HepG2 (cell line): Measurements from ENCODE around the gene ULK4. TPM values are rescaled to one million over a fixed set of nuclear protein-coding genes. Genes with fewer than 3 reads are reported as not detected.
A peak's percentile ranks its signal among the peaks of the same experiment; 100 is the strongest.
"Not testable (repeated sequence)": the region's sequence is repeated elsewhere in the genome, so short reads cannot be mapped to it uniquely, and the experiment has no call there.

Source experiments
- ATAC-seq: fragments of 200-7000 bp; cut with Tn5 transposase; 3 replicates; pipeline ENCODE4 v1.9.1; 2020; ENCODE audit warnings: mild to moderate bottlenecking, moderate library complexity
- BruUV-seq: library from RNA; stranded (reverse); fragments of 400-500 nt; replicated peaks from 2 replicates; lab custom pipeline; 2021; lab: Mats Ljungman, UMichigan
- CTCF ChIA-PET: fragments of 300-600 bp; formaldehyde crosslinking; extraction: SDS; loops from one replicate; lab custom pipeline; 2021; ENCODE audit warnings: low total read pairs, inconsistent platforms, low intra/inter-chr PET ratio; lab: Yijun Ruan, JAX
- POLR2A ChIA-PET: fragments of 350-600 bp; sonication (Branson Sonifier 250); formaldehyde crosslinking; loops from one replicate; lab custom pipeline; 2020; ENCODE audit warnings: antibody characterized with exemption, inconsistent platforms; lab: Yijun Ruan, JAX
- DNase-seq: peaks from one replicate; pipeline ENCODE4 v3.0.0-alpha.2; 2015; ENCODE audit warnings: low spot score
- FAIRE-seq: peaks from 3 replicates; lab custom pipeline; 2011; peaks lifted over from hg19 to GRCh38; lab: Jason Lieb, UNC
- H2AFZ ChIP-seq: one replicate; pipeline ENCODE4 v1.6.1; 2011; ENCODE audit warnings: low read length, inconsistent platforms
- H3K27ac ChIP-seq: fragments of 300-600 bp; 3 replicates; pipeline ENCODE4 v1.8.0; 2011; ENCODE audit warnings: mixed run types, mild to moderate bottlenecking, mixed read lengths, low read length, inconsistent platforms; ENCODE audit not compliant: insufficient read depth; ENCODE audit errors: extremely low read length
- H3K27me3 ChIP-seq, 2 experiments: fragments of 200-600 bp in 1 of 2; 2 replicates in 1 of 2; 3 replicates in 1 of 2; pipeline versions ENCODE4 v1.6.0 to v1.8.0; 2011; ENCODE audit warnings: low read length in 2 of 2, mild to moderate bottlenecking in 2 of 2, moderate library complexity in 2 of 2, inconsistent platforms in 1 of 2; ENCODE audit not compliant: insufficient read depth in 2 of 2, control insufficient read depth in 1 of 2
- H3K36me3 ChIP-seq, 2 experiments: fragments of 200-600 bp in 1 of 2; replicated peaks in 1 of 2; 2 replicates in 1 of 2; 3 replicates in 1 of 2; pipeline versions ENCODE4 v1.5.1 to v1.8.0; 2011; ENCODE audit warnings: low read length in 2 of 2, inconsistent platforms in 1 of 2; ENCODE audit not compliant: insufficient read depth in 2 of 2, control insufficient read depth in 1 of 2
- H3K4me1 ChIP-seq: 2 replicates; pipeline ENCODE4 v1.5.1; 2012; ENCODE audit warnings: low read length, inconsistent platforms; ENCODE audit not compliant: insufficient read depth
- H3K4me2 ChIP-seq: 2 replicates; pipeline ENCODE4 v1.6.0; 2011; ENCODE audit warnings: low read depth, low read length, inconsistent platforms
- H3K4me3 ChIP-seq, 3 experiments: fragments of 200-600 bp in 1 of 3; sonication (generic), shearing (Covaris generic) in 1 of 3; replicated peaks in 1 of 3; 2 replicates each; pipeline ENCODE4 v1.5.1; 2011 to 2016; ENCODE audit warnings: low read length in 3 of 3, inconsistent platforms in 2 of 3, low read depth in 2 of 3, mild to moderate bottlenecking in 2 of 3, control low read depth in 1 of 3, mixed read lengths in 1 of 3; ENCODE audit not compliant: insufficient read depth in 1 of 3
- H3K79me2 ChIP-seq: one replicate; pipeline ENCODE4 v1.6.1; 2011; ENCODE audit warnings: low read length, inconsistent platforms; ENCODE audit not compliant: insufficient read depth
- H3K9ac ChIP-seq: 2 replicates; pipeline ENCODE4 v1.6.0; 2011; ENCODE audit warnings: mild to moderate bottlenecking, low read depth, low read length, inconsistent platforms; ENCODE audit not compliant: insufficient read depth
- H3K9me3 ChIP-seq: 2 replicates; pipeline ENCODE4 v1.5.1; 2012; ENCODE audit warnings: mild to moderate bottlenecking, low read length
- H4K20me1 ChIP-seq: 2 replicates; pipeline ENCODE4 v1.6.0; 2011; ENCODE audit warnings: inconsistent platforms, mild to moderate bottlenecking, low read length, moderate library complexity; ENCODE audit not compliant: insufficient read depth
- MAFK ChIP-seq, 2 experiments: IDR thresholded peaks in 1 of 2; conservative IDR thresholded peaks in 1 of 2; 2 replicates each; pipeline ENCODE4 v1.6.1; 2011; ENCODE audit warnings: improper control_type of control experiment in 2 of 2, low read length in 2 of 2
- MTA1 ChIP-seq: sonication (generic); formaldehyde crosslinking; IDR thresholded peaks from 2 replicates; pipeline ENCODE4 v1.4.0; 2020; ENCODE audit warnings: missing genetic modification reagents, mild to moderate bottlenecking, borderline replicate concordance
- NFYC ChIP-seq: IDR thresholded peaks from 2 replicates; pipeline ENCODE4 v1.6.1; 2016; ENCODE audit warnings: missing genetic modification reagents, missing compliant biosample characterization
- RBFOX2 ChIP-seq: fragments of 200-400 bp; formaldehyde crosslinking; IDR thresholded peaks from 2 replicates; pipeline ENCODE4 v1.6.1; 2017; ENCODE audit warnings: low read depth, mild to moderate bottlenecking, low read length
- STAG1 ChIP-seq: sonication (generic); formaldehyde crosslinking; IDR thresholded peaks from 2 replicates; pipeline ENCODE4 v1.4.0; 2020; ENCODE audit warnings: missing genetic modification reagents
- WGBS: methylation state at CpG from one replicate; pipeline ENCODE4 v1.1.6; 2017; ENCODE audit warnings: low lambda C conversion rate; 5-methylcytosine and 5-hydroxymethylcytosine counted together
- in situ Hi-C: cut with HindIII; loops from 2 replicates; pipeline ENCODE4 v1.10.0; 2017; ENCODE audit warnings: low pct_unique_long_range_greater_than_20kb; ENCODE audit not compliant: extremely low pct_ligation_motif_present
- intact Hi-C: fragments of 100-400 bp; cut with micrococcal nuclease; formaldehyde crosslinking; loops from one replicate; pipeline ENCODE4 v1.10.0; 2022; ENCODE audit not compliant: unreplicated experiment
- polyA plus RNA-seq, 8 experiments: library from polyadenylated mRNA; depleted of rRNA in 3 of 8; stranded (reverse) in 7 of 8; unstranded in 1 of 8; fragments of >200 nt; fragmentation: Illumina TruSeq in 4 of 8; extraction: Trizol in 4 of 8; gene quantifications; 2 replicates each; pipeline versions ENCODE4 v1.2.1 to v1.2.3, GENCODE V29; 2011 to 2016; ENCODE audit warnings: low read depth in 4 of 8, missing spikeins in 1 of 8, mixed read lengths in 1 of 8; ENCODE audit not compliant: insufficient read depth in 1 of 8
- total RNA-seq, 5 experiments: library from RNA; depleted of rRNA; stranded (reverse); fragments of >200 nt; fragmentation: Illumina TruSeq; extraction: Trizol; gene quantifications; 2 replicates each; pipeline ENCODE4 v1.2.3, GENCODE V29; 2016; ENCODE audit warnings: low read depth in 1 of 5
- TF ChIP-seq, protein P1 (sequence below): sonication (generic); formaldehyde crosslinking; IDR thresholded peaks from 2 replicates; pipeline ENCODE4 v1.4.0; 2020; ENCODE audit warnings: missing genetic modification reagents
- TF ChIP-seq, protein P2 (sequence below): sonication (generic); formaldehyde crosslinking; IDR thresholded peaks from 2 replicates; pipeline ENCODE4 v1.5.0; 2020; ENCODE audit warnings: mild to moderate bottlenecking, missing genetic modification reagents, moderate library complexity
- TF ChIP-seq, protein P3 (sequence below): sonication (generic); formaldehyde crosslinking; IDR thresholded peaks from 2 replicates; pipeline ENCODE4 v1.5.1; 2020; ENCODE audit warnings: missing genetic modification reagents, mild to moderate bottlenecking, borderline replicate concordance

ULK4 gene
- total and polyA plus RNA-seq, 2 of the 13 experiments (the other 11 are each of a cell fraction or from before 2014, with no cell fraction given): 6.7 to 11.8 TPM

DNA sequence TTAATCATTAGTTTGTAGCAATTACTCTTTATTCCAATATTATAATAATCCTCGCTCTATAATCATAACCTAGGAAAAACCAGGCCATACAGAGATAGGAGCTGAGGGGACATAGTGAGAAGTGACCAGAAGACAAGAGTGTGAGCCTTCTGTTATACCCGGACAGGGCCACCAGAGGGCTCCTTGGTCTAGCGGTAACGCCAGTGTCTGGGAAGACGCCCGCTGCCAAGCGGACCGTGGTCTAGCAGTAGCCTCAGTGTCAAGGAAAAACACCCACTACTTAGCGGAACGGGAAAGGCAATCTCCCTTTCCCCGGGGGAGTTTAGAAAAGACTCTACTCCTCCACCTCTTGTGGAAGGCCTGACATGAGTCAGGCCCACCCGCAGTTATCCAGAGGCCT is 266.1 kb downstream of the ULK4 start:
- FAIRE-seq, POLR2A ChIA-PET, H2AFZ ChIP-seq, CTCF ChIA-PET, H3K4me2 ChIP-seq, H3K36me3 ChIP-seq, H3K9me3 ChIP-seq, H3K4me1 ChIP-seq, H3K27me3 ChIP-seq, in situ Hi-C loops, H3K79me2 ChIP-seq, DNase-seq, ATAC-seq, H3K27ac ChIP-seq, H4K20me1 ChIP-seq, H3K4me3 ChIP-seq, intact Hi-C loops, BruUV-seq, H3K9ac ChIP-seq: not testable (repeated sequence)
- 79% methylated on average over 4 of the region's 12 CpGs for WGBS
- peak; percentile 8; the same call in 1 of the 2 replicates for TF ChIP-seq STAG1
- TF ChIP-seq, protein P1, sequence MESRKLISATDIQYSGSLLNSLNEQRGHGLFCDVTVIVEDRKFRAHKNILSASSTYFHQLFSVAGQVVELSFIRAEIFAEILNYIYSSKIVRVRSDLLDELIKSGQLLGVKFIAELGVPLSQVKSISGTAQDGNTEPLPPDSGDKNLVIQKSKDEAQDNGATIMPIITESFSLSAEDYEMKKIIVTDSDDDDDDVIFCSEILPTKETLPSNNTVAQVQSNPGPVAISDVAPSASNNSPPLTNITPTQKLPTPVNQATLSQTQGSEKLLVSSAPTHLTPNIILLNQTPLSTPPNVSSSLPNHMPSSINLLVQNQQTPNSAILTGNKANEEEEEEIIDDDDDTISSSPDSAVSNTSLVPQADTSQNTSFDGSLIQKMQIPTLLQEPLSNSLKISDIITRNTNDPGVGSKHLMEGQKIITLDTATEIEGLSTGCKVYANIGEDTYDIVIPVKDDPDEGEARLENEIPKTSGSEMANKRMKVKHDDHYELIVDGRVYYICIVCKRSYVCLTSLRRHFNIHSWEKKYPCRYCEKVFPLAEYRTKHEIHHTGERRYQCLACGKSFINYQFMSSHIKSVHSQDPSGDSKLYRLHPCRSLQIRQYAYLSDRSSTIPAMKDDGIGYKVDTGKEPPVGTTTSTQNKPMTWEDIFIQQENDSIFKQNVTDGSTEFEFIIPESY: peak; percentile 98
- TF ChIP-seq, protein P2, sequence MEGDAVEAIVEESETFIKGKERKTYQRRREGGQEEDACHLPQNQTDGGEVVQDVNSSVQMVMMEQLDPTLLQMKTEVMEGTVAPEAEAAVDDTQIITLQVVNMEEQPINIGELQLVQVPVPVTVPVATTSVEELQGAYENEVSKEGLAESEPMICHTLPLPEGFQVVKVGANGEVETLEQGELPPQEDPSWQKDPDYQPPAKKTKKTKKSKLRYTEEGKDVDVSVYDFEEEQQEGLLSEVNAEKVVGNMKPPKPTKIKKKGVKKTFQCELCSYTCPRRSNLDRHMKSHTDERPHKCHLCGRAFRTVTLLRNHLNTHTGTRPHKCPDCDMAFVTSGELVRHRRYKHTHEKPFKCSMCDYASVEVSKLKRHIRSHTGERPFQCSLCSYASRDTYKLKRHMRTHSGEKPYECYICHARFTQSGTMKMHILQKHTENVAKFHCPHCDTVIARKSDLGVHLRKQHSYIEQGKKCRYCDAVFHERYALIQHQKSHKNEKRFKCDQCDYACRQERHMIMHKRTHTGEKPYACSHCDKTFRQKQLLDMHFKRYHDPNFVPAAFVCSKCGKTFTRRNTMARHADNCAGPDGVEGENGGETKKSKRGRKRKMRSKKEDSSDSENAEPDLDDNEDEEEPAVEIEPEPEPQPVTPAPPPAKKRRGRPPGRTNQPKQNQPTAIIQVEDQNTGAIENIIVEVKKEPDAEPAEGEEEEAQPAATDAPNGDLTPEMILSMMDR (CRISPR knock-in tag): 0 out of 2 replicates have a peak, but pooled peaks have one; percentile 4

DNA sequence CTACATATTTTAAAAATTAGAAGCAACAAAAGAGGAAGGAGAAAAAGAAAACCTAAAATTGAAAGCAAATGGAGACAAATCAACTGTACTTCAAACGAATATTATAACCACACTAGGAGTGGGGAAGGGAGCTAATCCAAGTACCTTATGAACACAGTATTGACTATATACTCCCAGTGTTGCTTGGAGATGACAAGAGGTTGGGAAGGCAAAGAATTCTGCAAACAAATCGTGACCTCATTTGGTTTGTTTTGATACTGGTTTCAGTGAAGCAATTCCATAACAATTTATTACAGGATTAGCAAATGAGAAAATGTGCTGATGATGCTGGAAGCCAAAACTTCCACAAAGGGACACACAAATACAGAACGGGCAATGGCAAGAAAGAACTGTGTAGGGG is 268.1 kb downstream of the ULK4 start:
- WGBS: 55% methylated on average over 3 of the region's 3 CpGs
- ChIA-PET POLR2A (no interaction called here), CTCF (no interaction called here)
- no TSS peak for BruUV-seq
- DNase-seq (no peak), ATAC-seq (no peak), FAIRE-seq (no peak)
- Histone ChIP-seq H3K79me2 (no peaks in the 10 kb centered on the region), H4K20me1 (no peaks in the 10 kb centered on the region), H3K36me3 (no peaks in the 10 kb centered on the region), H3K27ac (no peak overlapping the region), H3K9ac (no peak overlapping the region), H3K4me2 (no peak overlapping the region), H3K27me3 (no peaks in the 10 kb centered on the region), H3K9me3 (no peaks in the 10 kb centered on the region), H3K4me3 (no peak overlapping the region), H3K4me1 (peaks cover 3% of the 10 kb centered on the region; the same call in 1 of the 2 replicates), H2AFZ (no peak overlapping the region)
- no peak for TF ChIP-seq RBFOX2
- TF ChIP-seq MAFK (conservative IDR thresholded peaks at IDR 0.05 in 1 of 2, IDR thresholded peaks at IDR 0.05 in 1 of 2; ENCODE audit: low read length in 2 of 2): peak in 1 of 2 experiments; percentile 35; a peak in 1 of 4 replicates
- TF ChIP-seq NFYC (CRISPR knock-in tag): no peak
- TF ChIP-seq MTA1 (CRISPR knock-in tag): no peak
- TF ChIP-seq, protein P3, sequence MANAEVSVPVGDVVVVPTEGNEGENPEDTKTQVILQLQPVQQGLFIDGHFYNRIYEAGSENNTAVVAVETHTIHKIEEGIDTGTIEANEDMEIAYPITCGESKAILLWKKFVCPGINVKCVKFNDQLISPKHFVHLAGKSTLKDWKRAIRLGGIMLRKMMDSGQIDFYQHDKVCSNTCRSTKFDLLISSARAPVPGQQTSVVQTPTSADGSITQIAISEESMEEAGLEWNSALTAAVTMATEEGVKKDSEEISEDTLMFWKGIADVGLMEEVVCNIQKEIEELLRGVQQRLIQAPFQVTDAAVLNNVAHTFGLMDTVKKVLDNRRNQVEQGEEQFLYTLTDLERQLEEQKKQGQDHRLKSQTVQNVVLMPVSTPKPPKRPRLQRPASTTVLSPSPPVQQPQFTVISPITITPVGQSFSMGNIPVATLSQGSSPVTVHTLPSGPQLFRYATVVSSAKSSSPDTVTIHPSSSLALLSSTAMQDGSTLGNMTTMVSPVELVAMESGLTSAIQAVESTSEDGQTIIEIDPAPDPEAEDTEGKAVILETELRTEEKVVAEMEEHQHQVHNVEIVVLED (CRISPR knock-in tag): no peak
- intact Hi-C loops: no loop called here
- in situ Hi-C loops: no loop called here
